K562 (cell line): Measurements from ENCODE around the gene RABGAP1L. TPM values are rescaled to one million over a fixed set of nuclear protein-coding genes. Genes with fewer than 3 reads are reported as not detected.
A peak's percentile ranks its signal among the peaks of the same experiment; 100 is the strongest.

Experiments
- BMI1 ChIP-seq: fragments of 150-350 bp; IDR thresholded peaks from 2 replicates; pipeline ENCODE4 v1.6.1; 2014; ENCODE audit warnings: low read length
- FIP1L1 ChIP-seq: fragments of 200-400 bp; formaldehyde crosslinking; IDR thresholded peaks from 2 replicates; pipeline ENCODE4 v1.6.1; 2018; ENCODE audit warnings: mild to moderate bottlenecking, low read depth, low read length; ENCODE audit not compliant: poor library complexity, severe bottlenecking
- FOXJ2 ChIP-seq: fragments of 200-800 bp; sonication (Bioruptor generic); IDR thresholded peaks from 2 replicates; pipeline ENCODE4 v1.6.1; 2016; ENCODE audit warnings: missing genetic modification characterization, missing compliant biosample characterization
- FOXP4 ChIP-seq: sonication (generic); formaldehyde crosslinking; IDR thresholded peaks from 2 replicates; pipeline ENCODE4 v1.8.0; 2022; ENCODE audit warnings: mild to moderate bottlenecking, missing genetic modification reagents, borderline replicate concordance
- GMEB1 ChIP-seq: fragments of 250-450 bp; sonication (Bioruptor Pico); IDR thresholded peaks from 2 replicates; pipeline ENCODE4 v1.4.0; 2020; ENCODE audit warnings: mild to moderate bottlenecking
- MAX ChIP-seq: sonication (generic); formaldehyde crosslinking; IDR thresholded peaks from 2 replicates; pipeline ENCODE4 v1.9.0; 2022; ENCODE audit warnings: mild to moderate bottlenecking, missing genetic modification reagents
- MED1 ChIP-seq: sonication (generic); formaldehyde crosslinking; IDR thresholded peaks from 2 replicates; pipeline ENCODE4 v1.8.1; 2023; ENCODE audit warnings: missing genetic modification reagents, borderline replicate concordance
- NCOR1 ChIP-seq: fragments of 450-650 bp; IDR thresholded peaks from 2 replicates; pipeline ENCODE4 v1.6.1; 2016; ENCODE audit warnings: mild to moderate bottlenecking, moderate library complexity
- NFATC3 ChIP-seq: fragments of 450-650 bp; IDR thresholded peaks from 2 replicates; pipeline ENCODE4 v1.6.1; 2017; ENCODE audit warnings: mild to moderate bottlenecking
- PHB ChIP-seq: fragments of 250-450 bp; sonication (Bioruptor Pico); IDR thresholded peaks from 2 replicates; pipeline ENCODE4 v1.5.0; 2021
- SRSF7 ChIP-seq: fragments of 200-400 bp; formaldehyde crosslinking; optimal IDR thresholded peaks from 2 replicates; pipeline ENCODE3; 2017; ENCODE audit warnings: mild to moderate bottlenecking, low read depth, low read length
- THRB ChIP-seq: fragments of 450-650 bp; formaldehyde crosslinking; conservative IDR thresholded peaks from 2 replicates; pipeline ENCODE4 v1.4.0; 2022; ENCODE audit warnings: mild to moderate bottlenecking, missing genetic modification characterization
- TRIM25 ChIP-seq: fragments of 450-650 bp; IDR thresholded peaks from 2 replicates; pipeline ENCODE4 v1.7.0; 2016; ENCODE audit warnings: borderline replicate concordance
- XRCC4 ChIP-seq: IDR thresholded peaks from one replicate; pipeline ENCODE4 v1.6.1; 2011; ENCODE audit not compliant: insufficient read depth, insufficient read length; ENCODE audit errors: extremely low read depth
- ZBTB43 ChIP-seq: sonication (generic); formaldehyde crosslinking; IDR thresholded peaks from 2 replicates; pipeline ENCODE4 v1.8.0; 2023; ENCODE audit warnings: mild to moderate bottlenecking, missing genetic modification reagents
- ZNF280B ChIP-seq: fragments of 250-450 bp; sonication (Bioruptor Pico); IDR thresholded peaks from 2 replicates; pipeline ENCODE4 v1.5.1; 2021; ENCODE audit warnings: mild to moderate bottlenecking
- ZNF436 ChIP-seq: fragments of 250-450, 450-650 bp; sonication (Bioruptor Pico); formaldehyde crosslinking; IDR thresholded peaks from 2 replicates; pipeline ENCODE4 v1.7.0; 2020; ENCODE audit warnings: mild to moderate bottlenecking
- polyA plus RNA-seq, 8 experiments: library from polyadenylated mRNA; depleted of rRNA in 4 of 8; stranded (reverse) in 5 of 8; unstranded in 3 of 8; fragments of >200 nt; fragmentation: Nextera tagmentation in 2 of 8; fragmentation: Illumina TruSeq in 1 of 8; extraction: Ambion mirVana in 2 of 8; extraction: Trizol in 1 of 8; gene quantifications; 2 replicates each; pipeline versions ENCODE4 v1.2.1 to v1.2.3, GENCODE V29; 2011 to 2014; ENCODE audit warnings: inconsistent platforms in 1 of 8, missing spikeins in 1 of 8
- total RNA-seq, 7 experiments: library from RNA; depleted of rRNA in 6 of 7; stranded (reverse); fragments of >200 nt in 6 of 7; fragmentation: Illumina TruSeq in 2 of 7; extraction: Trizol in 2 of 7; gene quantifications; 2 replicates each; pipeline versions ENCODE4 v1.2.1 to v1.2.3, GENCODE V29; 2011 to 2021; ENCODE audit warnings: low replicate concordance in 1 of 7

Gene RABGAP1L
- total and polyA plus RNA-seq, 9 of the 15 experiments (the other 6 are each of a cell fraction or from before 2014, with no cell fraction given) = 16.5 to 44.9 (median 26.7) TPM

GRCh38 chr1:174964261-174964971, 805.1 kb downstream of the RABGAP1L start (continued):
- no peak for TF ChIP-seq XRCC4
- no peak; the same call in 1 of the 2 replicates for TF ChIP-seq TRIM25
- no peak for TF ChIP-seq ZNF436 (CRISPR knock-in tag)
- TF ChIP-seq SRSF7 = no peak
- no peak for TF ChIP-seq MAX (CRISPR knock-in tag)
- no peak for TF ChIP-seq GMEB1 (CRISPR knock-in tag)
- peak; percentile 52; the same call in 1 of the 2 replicates for TF ChIP-seq NCOR1
- TF ChIP-seq MED1 (CRISPR knock-in tag) = no peak
- peak; percentile 80; the same call in 1 of the 2 replicates for TF ChIP-seq FOXP4
- TF ChIP-seq THRB (CRISPR knock-in tag) = no peak
- TF ChIP-seq ZNF280B (CRISPR knock-in tag) = no peak
- no peak for TF ChIP-seq PHB
- no peak for TF ChIP-seq BMI1
- 0 out of 2 replicates have a peak, but pooled peaks have one; percentile 16 for TF ChIP-seq NFATC3
- TF ChIP-seq FOXJ2 = no peak
- TF ChIP-seq ZBTB43 (CRISPR knock-in tag) = no peak
- no peak for TF ChIP-seq FIP1L1
